ENCODE data around the gene LTBP4.

DNA sequence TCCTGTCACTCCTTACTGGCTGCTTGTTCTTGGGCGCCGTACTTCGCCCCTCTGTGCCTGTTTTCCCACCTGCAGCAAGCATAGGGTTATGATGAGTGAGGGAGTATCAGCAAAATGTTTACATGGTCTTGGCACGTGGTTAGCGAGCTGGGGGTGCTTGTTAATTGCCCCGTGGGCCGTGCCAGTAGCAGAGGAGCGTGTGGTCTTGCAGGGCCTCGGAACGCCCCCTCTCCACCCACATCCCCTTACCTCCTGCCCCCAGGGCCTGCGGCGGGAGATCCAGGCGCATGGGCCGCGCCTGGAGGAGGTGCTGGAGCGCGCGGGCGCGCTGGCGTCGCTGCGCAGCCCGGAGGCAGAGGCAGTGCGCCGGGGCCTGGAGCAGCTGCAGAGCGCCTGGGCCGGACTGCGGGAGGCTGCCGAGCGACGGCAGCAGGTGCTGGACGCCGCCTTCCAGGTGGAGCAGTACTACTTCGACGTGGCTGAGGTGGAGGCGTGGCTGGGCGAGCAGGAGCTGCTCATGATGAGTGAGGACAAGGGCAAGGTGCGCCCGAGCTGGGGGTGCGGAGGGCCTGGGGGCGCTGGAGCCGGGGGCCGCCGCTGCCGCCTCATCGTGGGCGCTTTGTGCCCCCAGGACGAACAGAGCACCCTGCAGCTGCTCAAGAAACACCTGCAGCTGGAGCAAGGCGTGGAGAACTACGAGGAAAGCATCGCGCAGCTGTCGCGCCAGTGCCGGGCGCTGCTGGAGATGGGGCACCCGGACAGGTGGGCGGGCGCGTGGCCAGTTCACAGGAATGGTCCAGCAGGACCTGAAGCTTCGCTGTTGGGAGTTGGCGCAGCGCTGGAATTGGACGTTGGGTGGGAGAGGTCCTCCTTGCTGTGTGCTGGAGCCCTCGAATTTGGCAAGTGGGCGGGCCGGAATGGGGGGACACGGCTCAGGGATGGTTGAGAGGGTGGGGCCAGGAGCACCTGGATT is 47.0 kb upstream of the LTBP4 start:
- TF ChIP-seq CTCF (IDR thresholded peaks at IDR 0.05) (no peak), POLR2A (IDR thresholded peaks at IDR 0.05) (no peak)
